ENCODE results near the gene UPK3A. TPM values are rescaled to one million over a fixed set of nuclear protein-coding genes. Genes with fewer than 3 reads are reported as not detected.
"Not testable (repeated sequence)": the region's sequence is repeated elsewhere in the genome, so short reads cannot be mapped to it uniquely, and the experiment has no call there.

Gene UPK3A
- total RNA-seq, 1 experiment from 2014 or later, result not detected

DNA sequence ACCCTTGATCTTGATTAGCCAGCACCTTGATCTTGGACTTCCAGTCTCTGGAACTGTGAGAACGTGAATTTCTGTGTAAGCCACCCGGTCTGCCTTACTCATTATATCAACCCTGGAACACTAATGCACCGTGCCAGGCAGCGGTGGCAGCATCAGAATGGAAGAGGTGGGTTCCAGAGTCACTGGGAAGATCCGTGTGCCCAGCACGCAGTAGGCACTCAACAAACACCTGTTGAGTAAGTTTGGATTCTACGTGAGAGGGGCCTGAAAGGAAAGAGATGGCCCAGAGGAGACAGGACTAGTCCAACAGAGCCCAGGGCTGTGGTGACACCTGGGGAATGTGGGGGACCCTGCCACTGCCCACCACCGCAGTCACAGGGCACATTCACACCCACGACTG, 6.6 kb upstream of the UPK3A start:
- no peak for DNase-seq (ENCODE audit: low read depth)

DNA sequence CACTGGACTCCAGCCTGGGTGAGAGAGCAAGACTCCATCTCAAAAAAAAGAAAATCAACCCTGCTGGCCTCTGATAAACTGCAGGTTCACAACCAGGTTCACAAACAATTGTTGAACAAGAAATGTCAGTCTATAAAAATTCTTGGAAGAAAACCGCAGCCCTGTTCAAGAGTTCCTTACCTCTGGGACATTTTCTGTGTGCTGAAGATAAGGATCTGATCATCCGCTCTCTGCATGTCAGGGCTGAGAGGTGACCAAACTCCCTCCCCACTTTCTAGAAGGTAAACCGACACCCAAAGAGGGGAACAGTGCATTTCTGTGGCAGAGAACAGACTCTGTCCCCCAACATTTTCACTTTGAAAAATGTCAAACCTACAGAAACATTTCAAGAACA, 4.2 kb upstream of the UPK3A start:
- DNase-seq (ENCODE audit: low read depth), result no peak

DNA sequence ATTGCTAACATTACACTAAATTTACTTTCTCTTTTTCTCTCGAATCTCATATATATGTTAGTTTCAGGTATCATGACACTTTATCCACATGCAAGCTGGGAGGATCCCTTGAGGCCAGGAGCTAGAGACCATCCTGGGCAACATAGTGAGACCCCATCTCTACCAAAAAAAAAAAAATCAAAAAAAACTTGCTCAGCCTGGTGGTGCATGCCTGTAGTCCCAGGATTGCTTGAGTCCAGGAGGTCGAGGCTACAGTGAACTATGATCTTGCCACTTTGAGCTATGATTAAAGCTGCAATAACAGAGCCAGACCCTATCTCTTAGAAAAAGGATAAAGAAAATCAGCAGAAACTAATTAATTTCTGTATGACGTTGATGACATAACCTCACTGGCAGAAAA, 3.7 kb upstream of the UPK3A start:
- DNase-seq (ENCODE audit: low read depth), result no peak

DNA sequence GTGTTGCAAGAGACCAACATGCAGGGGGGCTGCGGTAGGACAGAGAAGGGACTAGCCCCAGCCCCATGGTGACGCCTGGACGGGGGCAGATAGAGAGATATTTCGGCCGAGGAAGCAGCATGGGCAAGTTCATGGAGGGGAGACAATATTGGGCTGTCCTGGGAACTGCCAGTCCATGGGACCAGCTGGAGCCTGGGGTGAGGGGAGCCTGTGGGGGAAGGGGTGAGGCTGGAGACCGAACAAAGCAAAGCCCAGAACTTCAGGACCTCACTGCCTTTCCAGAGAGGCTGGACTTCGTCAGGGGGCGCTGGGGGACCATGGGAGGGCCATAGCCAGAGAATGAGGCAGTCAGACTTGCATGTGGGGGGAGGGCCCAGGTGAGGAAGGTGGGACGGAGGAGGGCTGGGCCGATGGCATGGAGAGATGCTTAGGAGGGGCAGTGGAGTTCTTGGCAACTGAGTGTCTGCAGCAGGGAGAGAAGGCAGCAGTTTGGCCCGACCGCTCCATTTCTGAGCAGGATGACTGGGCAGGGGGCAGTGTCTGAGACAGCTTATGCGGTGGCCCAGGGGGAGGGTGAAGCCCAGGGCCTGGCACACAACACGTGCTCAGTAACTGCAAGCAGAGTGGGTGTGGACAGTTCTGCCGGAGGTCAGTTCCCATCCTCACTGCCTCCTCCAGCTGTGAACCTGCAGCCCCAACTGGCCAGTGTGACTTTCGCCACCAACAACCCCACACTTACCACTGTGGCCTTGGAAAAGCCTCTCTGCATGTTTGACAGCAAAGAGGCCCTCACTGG, 712 bp downstream of the UPK3A start:
- DNase-seq (ENCODE audit: low read depth), result no peak

DNA sequence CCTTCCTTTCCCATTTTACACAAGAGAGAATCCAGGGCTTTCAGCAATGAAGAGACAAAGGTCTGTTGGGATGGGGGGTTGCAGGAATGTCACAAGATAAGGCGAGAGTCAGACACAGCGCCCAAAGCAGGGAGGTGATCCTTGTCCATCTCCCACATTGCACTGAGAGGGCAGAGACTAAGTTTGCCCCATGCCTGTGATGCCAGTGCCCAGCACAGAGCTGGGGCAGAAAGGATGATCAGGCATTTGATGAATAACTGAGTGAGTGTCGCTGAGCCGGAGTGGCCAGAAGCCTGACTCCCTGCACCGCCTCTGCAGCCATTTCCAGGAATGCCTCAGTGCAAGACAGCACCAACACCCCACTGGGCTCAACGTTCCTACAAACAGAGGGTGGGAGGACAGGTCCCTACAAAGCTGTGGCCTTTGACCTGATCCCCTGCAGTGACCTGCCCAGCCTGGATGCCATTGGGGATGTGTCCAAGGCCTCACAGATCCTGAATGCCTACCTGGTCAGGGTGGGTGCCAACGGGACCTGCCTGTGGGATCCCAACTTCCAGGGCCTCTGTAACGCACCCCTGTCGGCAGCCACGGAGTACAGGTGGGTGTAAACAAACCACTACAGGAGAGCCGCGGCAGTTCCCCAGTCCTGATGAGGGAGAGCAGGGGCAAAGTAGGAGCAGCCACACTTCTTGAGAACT, 2.3 kb downstream of the UPK3A start:
- no peak for DNase-seq (ENCODE audit: low read depth)

DNA sequence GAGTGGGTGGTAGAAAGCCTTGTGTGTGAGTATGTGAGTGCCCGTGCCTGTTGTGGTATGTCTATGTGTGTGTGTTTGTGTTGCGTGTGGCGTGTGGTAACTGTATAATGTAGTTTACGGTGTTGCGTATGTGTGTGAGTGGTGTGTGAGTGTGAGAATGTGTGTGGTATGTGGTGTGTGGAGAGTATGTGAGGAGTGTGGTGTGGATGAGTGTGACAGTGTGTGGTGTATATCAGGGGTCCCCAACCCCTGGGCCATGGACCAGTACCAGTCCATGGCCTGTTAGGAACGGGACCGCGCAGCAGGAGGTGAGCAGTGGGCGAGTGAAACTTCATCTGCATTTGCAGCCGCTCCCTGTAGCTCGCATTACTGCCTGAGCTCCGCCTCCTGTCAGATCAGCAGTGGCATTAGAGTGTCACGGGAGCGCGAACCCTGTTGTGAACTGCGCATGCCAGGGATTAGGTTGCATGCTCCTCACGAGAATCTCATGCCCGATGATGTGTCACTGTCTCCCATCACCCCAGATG, 5.7 kb downstream of the UPK3A start:
- DNase-seq (ENCODE audit: low read depth), result peak; percentile 65

DNA sequence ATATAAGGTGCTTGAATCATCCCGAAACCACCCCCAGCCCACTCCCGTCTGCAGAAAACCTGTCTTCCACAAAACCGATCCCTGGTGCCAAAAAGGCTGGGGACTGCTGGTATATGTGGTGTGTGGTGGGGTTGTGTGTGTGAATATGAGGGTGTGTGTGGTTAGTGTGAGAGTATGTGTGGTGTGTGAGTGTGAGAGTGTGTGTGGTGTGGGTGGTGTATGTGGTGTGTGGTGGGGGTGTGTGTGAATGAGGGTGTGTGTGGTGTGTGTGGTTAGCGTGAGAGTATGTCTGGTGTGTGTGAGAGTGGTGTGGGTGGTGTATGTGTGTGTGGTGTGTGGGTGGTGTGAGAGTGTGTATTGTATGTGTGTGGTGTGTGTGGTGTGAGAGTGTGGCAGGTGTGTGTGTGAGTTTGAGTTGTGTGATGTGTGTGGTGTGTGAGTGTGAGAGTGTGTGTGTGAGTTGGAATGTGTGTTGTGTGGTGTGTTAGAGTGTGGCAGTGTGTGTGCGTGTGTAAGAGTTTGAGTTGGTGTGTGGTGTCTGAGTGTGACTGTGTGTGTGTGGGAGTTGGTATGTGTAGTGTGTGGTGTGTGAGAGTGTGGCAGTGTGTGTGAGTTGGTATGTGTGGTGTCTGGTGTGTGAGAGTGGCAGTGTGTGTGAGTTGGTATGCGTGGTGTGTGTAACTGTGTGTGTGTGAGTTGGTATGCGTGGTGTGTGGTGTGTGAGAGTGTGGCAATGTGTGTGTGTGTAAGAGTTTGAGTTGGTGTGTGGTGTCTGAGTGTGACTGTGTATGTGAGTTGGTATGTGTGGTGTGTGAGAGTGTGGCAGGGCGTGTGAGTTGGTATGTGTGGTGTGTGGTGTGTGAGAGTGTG, 6.5 kb downstream of the UPK3A start:
- no peak for DNase-seq (ENCODE audit: low read depth)

DNA sequence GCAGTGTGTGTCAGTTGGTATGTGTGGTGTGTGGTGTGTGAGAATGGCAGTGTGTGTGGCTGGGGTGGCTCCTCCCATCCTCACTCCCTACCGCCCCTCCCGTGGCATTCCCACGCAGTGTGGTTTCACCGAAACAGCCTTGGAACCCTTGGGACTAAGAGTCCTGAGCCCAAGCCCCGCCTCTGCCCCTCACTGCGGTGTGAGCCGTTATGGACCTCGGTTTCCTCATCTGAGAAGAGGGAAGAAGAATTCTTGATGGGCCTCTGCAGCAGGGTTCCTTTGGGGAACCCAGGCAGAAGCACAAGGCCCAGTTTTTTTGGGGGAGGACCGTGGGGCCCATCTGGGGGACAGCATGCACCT, 7.2 kb downstream of the UPK3A start:
- DNase-seq (ENCODE audit: low read depth), result no peak

DNA sequence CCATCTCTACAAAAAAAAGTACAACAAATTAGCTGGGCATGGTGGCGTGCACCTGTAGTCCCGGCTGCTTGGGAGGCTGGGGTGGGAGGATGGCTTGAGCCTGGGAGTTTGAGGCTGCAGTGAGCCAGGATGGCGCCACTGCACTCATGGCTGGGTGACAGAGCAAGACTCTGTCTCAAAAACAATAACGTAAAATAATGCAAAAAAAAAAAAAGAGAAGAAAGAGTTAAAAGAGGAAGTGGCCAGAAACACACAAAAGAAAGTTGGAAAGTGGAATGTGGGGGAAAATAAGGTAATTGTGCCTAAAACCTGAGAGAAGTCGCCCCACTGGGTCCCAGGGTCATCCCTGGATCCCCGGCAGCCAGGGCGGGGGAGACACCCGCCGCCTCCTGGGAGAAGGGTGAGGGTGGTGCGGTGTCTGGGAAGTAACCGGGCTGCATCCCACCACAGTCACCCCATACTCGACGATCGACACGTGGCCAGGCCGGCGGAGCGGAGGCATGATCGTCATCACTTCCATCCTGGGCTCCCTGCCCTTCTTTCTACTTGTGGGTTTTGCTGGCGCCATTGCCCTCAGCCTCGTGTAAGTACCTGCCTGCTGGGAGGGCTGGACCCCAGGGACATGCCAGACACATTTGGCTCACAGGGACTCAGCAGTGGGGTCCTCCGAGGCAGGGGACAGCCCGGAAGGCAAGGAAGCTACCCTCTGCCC, 8.1 kb downstream of the UPK3A start:
- no peak for DNase-seq (ENCODE audit: low read depth)

DNA sequence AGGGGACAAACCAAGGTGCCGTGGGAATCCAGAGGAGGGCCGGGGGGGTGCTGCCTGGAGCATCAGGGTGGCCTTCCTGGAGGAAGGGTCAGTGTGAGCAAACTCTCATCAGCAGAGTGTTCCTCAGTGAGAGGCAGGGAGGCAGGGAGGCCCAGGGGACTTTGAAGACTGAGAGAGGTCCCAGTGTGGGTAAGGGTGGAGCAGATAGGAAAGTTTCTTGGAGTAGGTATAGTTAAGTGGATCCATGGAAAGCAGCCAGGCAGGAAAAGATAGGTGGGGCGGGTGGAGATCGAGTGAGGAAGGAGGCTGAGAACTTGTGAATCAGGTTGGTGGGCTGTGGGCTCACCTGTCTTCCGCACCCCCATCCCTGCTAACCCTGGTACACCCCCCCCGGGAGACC, 9.3 kb downstream of the UPK3A start:
- no peak for DNase-seq (ENCODE audit: low read depth)

DNA sequence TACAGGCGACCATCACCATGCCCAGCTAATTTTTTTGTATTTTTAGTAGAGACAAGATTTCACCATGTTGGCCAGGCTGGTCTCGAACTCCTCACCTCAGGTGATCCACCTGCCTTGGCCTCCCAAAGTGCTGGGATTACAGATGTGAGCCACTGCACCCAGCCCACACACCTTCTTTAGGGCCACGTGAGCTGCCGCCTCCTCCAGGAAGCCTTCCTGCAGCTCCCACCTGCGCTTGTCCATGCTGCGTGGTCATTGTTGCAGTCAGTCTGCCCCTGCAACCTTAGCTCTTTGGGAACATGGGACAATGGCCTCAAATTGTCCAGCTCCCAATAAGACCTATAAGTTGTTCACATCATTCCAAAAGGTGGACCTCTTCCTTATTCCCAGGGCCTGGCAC, 10.3 kb downstream of the UPK3A start:
- not testable (repeated sequence) for DNase-seq (ENCODE audit: low read depth)

DNA sequence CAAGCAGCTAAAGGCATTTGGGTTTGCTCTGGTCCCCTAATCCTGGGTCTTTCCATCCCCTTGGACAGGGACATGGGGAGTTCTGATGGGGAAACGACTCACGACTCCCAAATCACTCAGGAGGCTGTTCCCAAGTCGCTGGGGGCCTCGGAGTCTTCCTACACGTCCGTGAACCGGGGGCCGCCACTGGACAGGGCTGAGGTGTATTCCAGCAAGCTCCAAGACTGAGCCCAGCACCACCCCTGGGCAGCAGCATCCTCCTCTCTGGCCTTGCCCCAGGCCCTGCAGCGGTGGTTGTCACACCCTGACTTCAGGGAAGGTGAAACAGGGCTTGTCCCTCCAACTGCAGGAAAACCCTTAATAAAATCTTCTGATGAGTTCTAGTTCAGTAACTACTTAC, 10.7 kb downstream of the UPK3A start:
- no peak for DNase-seq (ENCODE audit: low read depth)

DNA sequence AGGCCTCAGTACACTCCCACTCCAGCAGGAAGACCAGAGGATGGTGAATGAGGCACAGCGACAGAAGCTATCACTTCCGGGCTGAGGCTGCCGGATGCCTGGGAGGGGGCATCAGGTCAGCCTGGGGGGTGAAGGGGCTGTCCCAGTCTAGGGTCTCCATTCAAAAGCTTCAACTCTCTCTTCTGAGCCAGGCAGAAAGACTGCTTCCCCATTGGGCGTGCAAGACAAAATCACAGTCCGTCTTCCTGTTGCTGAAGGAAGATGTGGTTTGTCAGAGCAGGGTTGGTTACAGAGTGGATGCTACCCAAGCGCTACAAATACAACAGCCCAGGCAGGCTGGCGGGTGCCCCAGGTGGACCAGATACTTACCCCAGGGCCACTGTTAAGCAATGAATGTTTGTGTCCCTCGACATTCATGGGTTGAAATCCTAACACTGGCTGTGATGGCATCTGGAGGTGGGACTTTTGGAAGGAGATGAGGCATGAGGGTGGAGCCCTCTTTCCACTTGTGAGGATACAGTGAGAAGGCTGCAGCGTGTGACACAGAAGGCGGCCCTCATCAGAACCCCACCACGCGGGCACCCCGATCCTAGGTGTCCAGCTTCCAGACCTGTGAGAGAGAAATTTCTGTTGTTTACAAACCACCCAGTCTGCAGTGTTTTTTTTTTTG, 12.0 kb downstream of the UPK3A start:
- no peak for DNase-seq (ENCODE audit: low read depth)

DNA sequence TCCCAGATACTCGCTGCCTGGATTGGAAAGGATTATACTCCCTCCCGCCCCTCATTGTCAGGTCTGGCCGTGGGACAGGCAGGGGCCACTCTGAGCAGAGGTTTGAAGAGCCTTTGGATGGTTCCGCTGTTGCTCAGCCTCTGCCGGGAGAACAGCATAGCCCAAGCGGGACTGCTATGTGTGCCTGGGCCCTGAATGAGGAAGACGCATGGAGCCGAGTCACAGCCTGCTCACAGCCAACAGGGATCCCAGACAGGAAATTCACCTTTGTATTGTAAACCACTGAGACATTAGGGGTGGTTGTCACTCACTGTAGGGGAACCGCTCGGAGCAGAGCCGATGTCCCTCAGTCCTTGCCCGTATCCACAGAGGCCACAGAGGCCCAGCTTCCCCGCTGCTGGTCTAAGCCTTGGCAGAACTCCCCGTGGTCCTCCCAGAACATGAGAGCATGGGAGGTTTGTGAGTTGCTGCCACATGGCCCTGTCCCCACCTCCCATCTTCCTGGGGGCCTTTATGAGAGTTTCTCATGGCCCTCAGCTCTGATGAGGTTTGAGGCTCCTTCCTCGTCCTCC, 14.3 kb downstream of the UPK3A start:
- DNase-seq (ENCODE audit: low read depth), result no peak

DNA sequence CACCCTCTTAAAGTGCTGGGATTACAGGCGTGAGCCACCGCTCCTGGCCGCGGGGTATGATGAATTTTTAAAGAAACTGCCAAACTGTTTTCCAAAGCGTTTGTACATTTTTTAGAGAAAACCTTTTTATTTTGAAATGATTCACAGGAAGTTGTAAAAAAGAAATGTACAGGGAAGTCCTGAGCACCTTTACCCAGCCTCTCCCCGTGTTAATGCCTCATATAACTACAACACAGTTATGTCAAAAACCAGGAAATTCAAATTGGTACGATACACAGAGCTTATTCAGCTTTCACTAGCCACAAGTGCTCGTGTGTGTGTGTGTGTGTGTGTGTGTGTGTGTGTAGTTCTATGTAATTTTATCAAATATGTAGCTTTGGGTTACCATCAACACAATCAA, 18.0 kb downstream of the UPK3A start:
- no peak for DNase-seq (ENCODE audit: low read depth)

DNA sequence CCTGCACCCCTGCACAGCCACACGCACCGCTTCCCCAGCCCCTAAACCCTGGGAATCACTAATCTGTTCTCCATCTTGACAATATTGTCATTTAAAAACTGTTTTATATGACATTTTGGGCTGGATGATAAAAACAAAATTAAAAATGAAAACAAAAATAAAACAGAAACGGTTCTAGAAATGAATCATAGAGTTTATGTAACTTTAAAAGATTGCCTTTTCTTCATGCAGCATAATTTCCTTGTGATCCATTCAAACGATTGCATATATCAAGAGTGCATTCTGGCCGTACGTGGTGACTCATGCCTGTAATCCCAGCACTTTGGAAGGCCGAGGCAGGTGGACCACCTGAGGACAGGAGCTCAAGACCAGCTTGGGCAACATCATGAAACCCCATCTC, 18.4 kb downstream of the UPK3A start:
- DNase-seq (ENCODE audit: low read depth), result no peak

DNA sequence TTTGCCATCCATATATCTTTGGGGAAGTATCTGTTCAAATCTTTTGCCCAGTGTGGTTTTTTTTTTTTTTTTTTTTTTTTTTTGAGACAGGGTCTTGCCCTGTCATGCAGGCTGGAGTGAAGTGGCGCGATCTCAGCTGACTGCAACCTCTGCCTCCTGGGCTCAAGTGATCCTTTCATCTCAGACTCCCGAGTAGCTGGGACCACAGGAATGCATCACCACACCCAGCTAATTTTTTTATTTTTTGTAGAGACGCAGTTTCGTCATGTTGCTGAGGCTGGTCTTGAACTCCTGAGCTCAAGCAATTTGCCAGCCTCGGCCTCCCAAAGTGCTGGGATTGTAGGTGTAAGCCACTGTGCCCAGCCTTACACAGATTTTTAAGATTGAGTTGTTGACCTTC, 20.2 kb downstream of the UPK3A start:
- peak; percentile 28 for DNase-seq (ENCODE audit: low read depth)

DNA sequence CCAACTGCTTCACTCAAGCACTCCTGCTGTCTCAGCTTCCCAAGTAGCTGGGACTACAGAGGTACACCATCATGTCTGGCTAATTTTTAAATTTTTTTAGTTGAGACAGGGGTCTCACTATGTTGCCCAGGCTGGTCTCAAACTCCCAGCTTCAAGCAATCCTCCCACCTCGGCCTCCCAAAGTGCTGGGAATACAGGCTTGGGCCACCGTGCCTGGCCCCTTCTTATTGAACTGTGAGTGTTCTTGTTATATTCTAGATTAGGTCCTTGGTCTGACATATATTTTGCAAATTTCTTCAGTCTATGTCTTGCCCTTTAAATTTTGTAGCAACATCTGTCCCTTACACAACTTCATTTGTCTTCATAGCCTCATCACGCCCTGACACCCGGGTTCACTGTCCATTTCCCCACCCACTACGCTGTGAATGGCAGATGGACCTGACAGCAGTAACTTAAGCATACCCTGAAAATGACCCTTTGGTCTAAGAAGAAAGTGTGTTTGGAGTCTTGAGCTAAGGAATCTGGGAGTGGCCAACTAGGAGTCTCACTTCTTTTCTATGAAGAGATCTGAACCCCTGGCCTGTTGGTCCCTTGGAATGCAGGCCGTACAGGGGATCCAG, 20.8 kb downstream of the UPK3A start:
- DNase-seq (ENCODE audit: low read depth), result no peak

DNA sequence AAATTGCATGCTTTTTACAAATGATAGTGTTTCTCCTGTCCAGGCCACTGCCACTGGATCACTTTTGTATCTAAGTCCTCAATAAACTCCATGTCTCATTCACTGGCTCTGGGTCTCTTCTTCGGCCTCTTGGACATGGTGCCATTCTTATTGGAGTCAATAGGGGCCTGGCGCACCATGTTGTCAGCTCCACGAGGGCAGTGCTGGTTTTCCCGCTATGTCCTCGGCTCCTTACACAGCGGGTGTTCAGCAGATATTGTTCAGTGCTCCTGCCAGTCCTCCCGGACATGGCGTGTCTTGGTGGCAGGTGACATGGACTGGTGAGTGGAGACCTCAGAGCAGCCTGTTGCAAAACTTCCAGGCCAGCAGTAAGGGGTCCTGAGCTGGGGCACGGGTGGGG, 21.4 kb downstream of the UPK3A start:
- DNase-seq (ENCODE audit: low read depth), result no peak

DNA sequence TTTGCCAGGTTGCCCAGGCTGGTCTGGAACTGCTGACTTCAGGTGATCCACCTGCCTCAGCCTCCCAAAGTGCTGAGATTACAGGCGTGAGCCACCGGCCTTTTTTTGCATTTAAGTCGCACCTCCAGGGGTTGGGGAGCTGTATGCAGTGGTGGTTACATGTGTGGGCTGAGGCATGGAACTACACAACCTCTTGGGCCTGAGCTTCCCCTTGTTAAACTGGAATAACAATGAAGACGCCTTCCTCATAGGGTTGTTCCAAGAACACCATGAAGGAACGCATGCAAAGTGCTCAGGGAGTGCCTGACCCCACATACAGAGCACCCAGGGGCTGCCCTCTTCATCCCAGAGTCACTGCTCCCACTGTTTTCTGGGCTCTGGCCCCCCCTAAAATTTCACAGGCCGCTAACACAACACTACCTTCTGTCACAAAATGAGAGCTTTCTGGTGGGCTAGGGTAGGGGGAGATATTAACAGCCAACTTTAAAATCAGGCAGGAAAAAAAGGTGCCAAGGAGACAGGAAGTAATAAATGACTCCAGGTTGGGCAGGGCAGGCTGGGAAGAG, 23.7 kb downstream of the UPK3A start:
- no peak for DNase-seq (ENCODE audit: low read depth)
